ENCODE measurements around the gene ZFPM1. TPM values are rescaled to one million over a fixed set of nuclear protein-coding genes. Genes with fewer than 3 reads are reported as not detected.

Gene ZFPM1
- total and polyA plus RNA-seq, 12 donors: 0.37 to 23.8 (median 3.5) TPM

DNA sequence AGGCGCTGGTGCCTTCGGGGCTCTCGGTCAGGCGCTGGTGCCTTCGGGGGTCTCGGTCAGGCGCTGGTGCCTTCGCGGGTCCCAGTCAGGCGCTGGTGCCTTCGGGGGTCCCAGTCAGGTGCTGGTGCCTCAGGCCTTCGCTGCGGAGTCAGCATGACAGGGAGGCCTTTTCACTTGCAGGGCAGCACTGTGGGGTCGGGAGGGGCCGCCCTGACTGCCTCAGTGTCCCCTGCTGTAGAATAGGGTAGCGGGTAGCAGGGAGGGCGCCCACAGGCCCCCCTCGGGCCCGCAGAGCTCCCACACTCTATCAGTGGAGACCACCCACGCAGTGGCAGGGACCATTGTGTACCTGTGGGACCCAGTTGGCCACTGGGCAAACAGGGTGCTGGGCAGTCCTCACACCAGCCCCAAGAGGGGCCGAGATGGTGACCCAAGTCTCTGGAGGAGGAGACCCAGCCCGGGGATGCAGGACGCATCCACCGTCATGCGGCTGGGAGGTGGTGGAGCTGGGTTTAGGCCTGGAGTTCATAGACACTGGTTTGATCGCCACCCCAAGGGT lies 38.0 kb downstream of the ZFPM1 start:
- intact Hi-C loops (cut with DNase I): no loop called here
- Histone ChIP-seq H3K27me3 (no peaks in the 10 kb centered on the region), H3K9me3 (replicated peaks in 1 of 3) (no peaks in the 10 kb centered on the region), H3K36me3 (replicated peaks in 1 of 2) (no peaks in the 10 kb centered on the region), H3K4me1 (replicated peaks in 1 of 2) (no peaks in the 10 kb centered on the region), H3K27ac (no peak overlapping the region), H3K4me3 (no peak overlapping the region)
- 92 to 98% (median 97%) methylated on average over 10 to 26 of the region's 26 CpGs for WGBS, 4 donors
- no peak for TF ChIP-seq POLR2A (IDR thresholded peaks at IDR 0.05)
- TF ChIP-seq, protein P1, sequence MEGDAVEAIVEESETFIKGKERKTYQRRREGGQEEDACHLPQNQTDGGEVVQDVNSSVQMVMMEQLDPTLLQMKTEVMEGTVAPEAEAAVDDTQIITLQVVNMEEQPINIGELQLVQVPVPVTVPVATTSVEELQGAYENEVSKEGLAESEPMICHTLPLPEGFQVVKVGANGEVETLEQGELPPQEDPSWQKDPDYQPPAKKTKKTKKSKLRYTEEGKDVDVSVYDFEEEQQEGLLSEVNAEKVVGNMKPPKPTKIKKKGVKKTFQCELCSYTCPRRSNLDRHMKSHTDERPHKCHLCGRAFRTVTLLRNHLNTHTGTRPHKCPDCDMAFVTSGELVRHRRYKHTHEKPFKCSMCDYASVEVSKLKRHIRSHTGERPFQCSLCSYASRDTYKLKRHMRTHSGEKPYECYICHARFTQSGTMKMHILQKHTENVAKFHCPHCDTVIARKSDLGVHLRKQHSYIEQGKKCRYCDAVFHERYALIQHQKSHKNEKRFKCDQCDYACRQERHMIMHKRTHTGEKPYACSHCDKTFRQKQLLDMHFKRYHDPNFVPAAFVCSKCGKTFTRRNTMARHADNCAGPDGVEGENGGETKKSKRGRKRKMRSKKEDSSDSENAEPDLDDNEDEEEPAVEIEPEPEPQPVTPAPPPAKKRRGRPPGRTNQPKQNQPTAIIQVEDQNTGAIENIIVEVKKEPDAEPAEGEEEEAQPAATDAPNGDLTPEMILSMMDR (IDR thresholded peaks at IDR 0.05): no peak
- DNase-seq: no peak

DNA sequence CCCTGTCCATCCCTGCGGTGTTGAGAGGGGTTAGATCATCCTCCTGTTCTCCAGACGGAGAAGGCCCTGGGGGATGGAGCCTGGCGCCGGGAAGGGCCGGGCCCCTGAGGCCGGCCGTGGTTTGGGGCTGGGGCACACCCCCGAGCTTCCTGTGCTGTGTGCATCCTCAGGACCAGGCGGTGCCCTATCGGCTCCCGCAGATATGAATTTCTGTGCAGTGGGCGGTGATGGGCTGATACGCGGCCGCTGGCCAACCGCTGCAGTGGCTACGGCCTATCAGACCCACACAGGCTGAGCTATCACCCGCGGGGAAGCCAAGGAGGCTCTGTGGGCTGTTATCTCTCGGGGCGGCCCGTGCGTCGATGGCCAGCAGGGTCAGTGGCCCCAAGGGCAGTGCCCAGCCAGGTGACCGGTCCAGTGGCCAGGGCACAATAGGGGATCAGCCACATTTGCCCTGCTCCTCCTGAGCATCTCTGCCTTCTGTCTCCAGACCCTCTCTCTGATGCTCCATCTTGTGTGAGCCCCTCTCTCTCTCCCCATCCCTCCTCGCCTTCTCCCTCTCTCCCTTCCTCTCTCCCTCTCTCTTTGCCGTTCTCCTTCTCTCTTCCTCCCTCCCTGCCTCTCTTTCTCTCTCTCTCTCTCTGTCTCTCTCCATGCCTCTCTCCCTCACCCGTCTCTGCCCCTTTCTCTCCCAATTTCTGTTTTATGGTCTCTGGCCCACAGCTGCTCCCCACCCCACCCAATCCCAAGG lies 38.7 kb downstream of the ZFPM1 start:
- Histone ChIP-seq H3K27ac (no peak overlapping the region), H3K4me1 (replicated peaks in 1 of 2) (no peaks in the 10 kb centered on the region), H3K4me3 (no peak overlapping the region), H3K36me3 (replicated peaks in 1 of 2) (no peaks in the 10 kb centered on the region), H3K27me3 (no peaks in the 10 kb centered on the region), H3K9me3 (replicated peaks in 1 of 3) (no peaks in the 10 kb centered on the region)
- intact Hi-C loops (cut with DNase I): no loop called here
- TF ChIP-seq, protein P1 (IDR thresholded peaks at IDR 0.05): no peak
- TF ChIP-seq POLR2A (IDR thresholded peaks at IDR 0.05): no peak
- DNase-seq: no peak
- 88 to 99% (median 95%) methylated on average over 9 to 28 of the region's 28 CpGs for WGBS, 4 donors

DNA sequence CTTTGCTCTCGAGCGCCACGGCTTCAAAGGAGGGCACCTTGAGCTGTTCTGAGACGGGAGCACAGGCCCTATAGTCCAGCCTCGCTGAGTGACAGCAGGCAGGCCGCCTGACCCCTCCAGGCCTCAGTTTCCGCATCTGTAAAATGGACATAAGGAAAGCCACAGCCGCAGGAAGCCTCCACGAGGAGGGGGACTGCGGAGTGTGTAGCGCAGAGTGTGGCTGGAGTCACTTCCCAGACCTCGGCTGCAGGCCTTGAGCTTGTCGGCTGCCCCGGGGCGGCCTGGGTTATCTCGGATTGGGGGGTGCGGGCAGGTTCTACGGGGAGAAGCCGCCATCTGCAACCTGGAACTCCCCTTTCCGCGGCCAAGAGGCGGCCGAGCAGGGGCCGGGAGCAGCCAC lies 40.8 kb downstream of the ZFPM1 start:
- H3K9me3 ChIP-seq (replicated peaks in 1 of 3): no peaks in the 10 kb centered on the region
- no peaks in the 10 kb centered on the region for H3K27me3 ChIP-seq
- TF ChIP-seq POLR2A (IDR thresholded peaks at IDR 0.05): no peak
- TF ChIP-seq, protein P1 (IDR thresholded peaks at IDR 0.05): no peak
- no peaks in the 10 kb centered on the region for H3K36me3 ChIP-seq (replicated peaks in 1 of 2)
- intact Hi-C loops (cut with DNase I): no loop called here
- no peak overlapping the region for H3K4me3 ChIP-seq
- WGBS, 4 donors: 92 to 98% (median 96%) methylated on average over 8 to 24 of the region's 24 CpGs
- DNase-seq: no peak
- no peaks in the 10 kb centered on the region for H3K4me1 ChIP-seq (replicated peaks in 1 of 2)
- H3K27ac ChIP-seq: no peak overlapping the region

DNA sequence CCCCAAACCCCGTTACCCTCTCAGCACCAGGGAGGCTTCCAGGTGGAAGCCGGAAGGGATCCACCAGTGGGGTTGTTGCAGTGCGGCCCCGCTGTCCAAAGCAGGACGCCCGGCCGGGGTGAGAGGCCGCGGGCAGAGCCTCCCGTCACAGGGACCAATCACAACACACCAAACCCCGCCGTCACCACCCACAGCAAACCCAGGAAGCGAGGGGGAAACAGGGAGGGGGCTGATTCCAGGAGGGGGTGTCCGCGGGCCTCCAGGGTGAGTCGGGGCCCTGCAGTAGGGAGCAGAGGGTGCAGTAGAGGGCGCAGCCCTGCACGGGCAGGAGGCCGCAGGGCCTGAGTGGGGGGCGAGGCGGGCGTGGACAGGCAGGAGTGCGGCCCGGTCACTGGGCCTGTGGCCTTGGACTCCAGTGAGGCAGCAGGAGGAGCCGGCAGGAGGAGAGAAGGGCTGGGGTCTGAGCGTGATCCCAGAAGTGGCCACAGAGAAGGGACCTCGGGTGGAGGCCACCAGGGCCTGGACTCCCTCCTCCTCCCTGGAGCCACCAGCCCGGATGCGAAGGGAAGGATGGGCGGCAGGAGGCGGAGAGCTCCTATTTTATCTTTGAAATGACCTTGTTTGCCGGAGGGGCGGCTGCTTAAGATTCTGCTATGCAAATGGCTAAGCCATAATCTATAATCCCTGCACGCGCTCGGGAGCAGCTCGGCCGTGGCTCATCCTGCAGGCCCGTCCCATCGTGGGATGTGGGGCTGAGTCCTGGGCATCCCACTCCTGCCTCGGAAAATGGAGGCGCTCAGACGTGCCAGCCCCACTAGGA lies 41.5 kb downstream of the ZFPM1 start:
- no peaks in the 10 kb centered on the region for H3K27me3 ChIP-seq
- intact Hi-C loops (cut with DNase I): no loop called here
- no peak for TF ChIP-seq POLR2A (IDR thresholded peaks at IDR 0.05)
- TF ChIP-seq, protein P1 (IDR thresholded peaks at IDR 0.05): no peak
- no peak for DNase-seq
- no peaks in the 10 kb centered on the region for H3K9me3 ChIP-seq (replicated peaks in 1 of 3)
- no peaks in the 10 kb centered on the region for H3K36me3 ChIP-seq (replicated peaks in 1 of 2)
- WGBS, 4 donors: 91 to 94% (median 92%) methylated on average over 34 to 43 of the region's 43 CpGs
- no peaks in the 10 kb centered on the region for H3K4me1 ChIP-seq (replicated peaks in 1 of 2)
- no peak overlapping the region for H3K27ac ChIP-seq
- H3K4me3 ChIP-seq: no peak overlapping the region
